CD14-positive monocyte (primary cell): ENCODE data around the gene CCDC69. TPM values are rescaled to one million over a fixed set of nuclear protein-coding genes. Genes with fewer than 3 reads are reported as not detected.

Experiments
- DNase-seq, 3 donors: peaks; one replicate each; pipeline ENCODE4 v3.0.0-alpha.2; 2011 to 2022
- H2AFZ ChIP-seq: 2 replicates; pipeline ENCODE4 v1.6.0; 2012; ENCODE audit warnings: mild to moderate bottlenecking, low read depth, low read length, inconsistent platforms; ENCODE audit not compliant: insufficient read depth, poor library complexity, severe bottlenecking
- H3K27ac ChIP-seq, 2 donors: 1 replicate in 1 of 2; 2 replicates in 1 of 2; pipeline ENCODE4 v1.5.1; 2012 to 2013; ENCODE audit warnings: low read length in 2 of 2, control low read depth in 1 of 2, inconsistent platforms in 1 of 2, low read depth in 1 of 2, mild to moderate bottlenecking in 1 of 2
- H3K27me3 ChIP-seq, 2 donors: one replicate each; pipeline versions ENCODE4 v1.6.0 to v1.6.1; 2011 to 2013; ENCODE audit warnings: low read length in 2 of 2; ENCODE audit not compliant: control insufficient read depth in 2 of 2, insufficient read depth in 2 of 2
- H3K36me3 ChIP-seq, 2 donors: replicated peaks in 1 of 2; 1 replicate in 1 of 2; 2 replicates in 1 of 2; pipeline versions ENCODE4 v1.5.1 to v1.6.1; 2012 to 2013; ENCODE audit warnings: low read length in 2 of 2, control low read depth in 1 of 2, inconsistent platforms in 1 of 2, mild to moderate bottlenecking in 1 of 2; ENCODE audit not compliant: insufficient read depth in 2 of 2, control insufficient read depth in 1 of 2
- H3K4me1 ChIP-seq, 2 donors: 1 replicate in 1 of 2; 2 replicates in 1 of 2; pipeline versions ENCODE4 v1.5.1 to v1.6.1; 2012 to 2013; ENCODE audit warnings: low read length in 2 of 2, control low read depth in 1 of 2, inconsistent platforms in 1 of 2, mild to moderate bottlenecking in 1 of 2, moderate library complexity in 1 of 2; ENCODE audit not compliant: insufficient read depth in 2 of 2, control insufficient read depth in 1 of 2
- H3K4me2 ChIP-seq: replicated peaks from 2 replicates; pipeline ENCODE3; 2012; ENCODE audit warnings: low read length, moderate library complexity, mild to moderate bottlenecking; ENCODE audit not compliant: poor library complexity, severe bottlenecking; ENCODE audit errors: extremely low read depth
- H3K4me3 ChIP-seq, 3 experiments: fragments of 200-600 bp in 1 of 3; sonication (generic) in 1 of 3; replicated peaks in 1 of 3; 1 replicate in 2 of 3; 2 replicates in 1 of 3; pipeline ENCODE4 v1.5.1; 2011 to 2013; ENCODE audit warnings: low read length in 3 of 3, mild to moderate bottlenecking in 3 of 3, control low read depth in 2 of 3, low read depth in 2 of 3, inconsistent platforms in 1 of 3, moderate library complexity in 1 of 3
- H3K79me2 ChIP-seq: 2 replicates; pipeline ENCODE4 v1.6.0; 2012; ENCODE audit warnings: mild to moderate bottlenecking, control low read depth, inconsistent platforms, low read length, moderate library complexity; ENCODE audit not compliant: insufficient read depth
- H3K9ac ChIP-seq: 2 replicates; pipeline ENCODE4 v1.6.0; 2017; ENCODE audit warnings: low read length, mild to moderate bottlenecking; ENCODE audit not compliant: insufficient read depth, poor library complexity, severe bottlenecking
- H3K9me3 ChIP-seq, 2 donors: replicated peaks in 1 of 2; 1 replicate in 1 of 2; 2 replicates in 1 of 2; pipeline versions ENCODE4 v1.5.1 to v1.6.1; 2012 to 2013; ENCODE audit warnings: low read length in 2 of 2, control low read depth in 1 of 2; ENCODE audit not compliant: control insufficient read depth in 1 of 2, insufficient read depth in 1 of 2
- H4K20me1 ChIP-seq: 2 replicates; pipeline ENCODE4 v1.6.0; 2012; ENCODE audit warnings: mild to moderate bottlenecking, low read length, control low read depth, moderate library complexity; ENCODE audit not compliant: insufficient read depth
- H3K27ac Mint-ChIP-seq, 7 donors: one replicate each; pipeline ENCODE4 v1.8.0; 2020; ENCODE audit warnings: mild to moderate bottlenecking in 7 of 7, mixed read lengths in 7 of 7, moderate library complexity in 6 of 7, inconsistent platforms in 2 of 7
- H3K27me3 Mint-ChIP-seq, 3 donors: one replicate each; pipeline ENCODE4 v1.8.0; 2021 to 2022; ENCODE audit warnings: low read depth in 3 of 3, mild to moderate bottlenecking in 3 of 3, mixed read lengths in 3 of 3, moderate library complexity in 3 of 3, inconsistent platforms in 1 of 3
- H3K36me3 Mint-ChIP-seq, 2 donors: one replicate each; pipeline ENCODE4 v1.8.0; 2020; ENCODE audit warnings: mixed read lengths in 2 of 2, inconsistent platforms in 1 of 2, mild to moderate bottlenecking in 1 of 2
- H3K4me1 Mint-ChIP-seq: one replicate; pipeline ENCODE4 v1.8.0; 2020; ENCODE audit warnings: mild to moderate bottlenecking, mixed read lengths
- H3K4me3 Mint-ChIP-seq, 2 donors: one replicate each; pipeline ENCODE4 v1.8.0; 2020; ENCODE audit warnings: mild to moderate bottlenecking in 2 of 2, mixed read lengths in 2 of 2, moderate library complexity in 1 of 2
- H3K9me3 Mint-ChIP-seq, 7 donors: one replicate each; pipeline ENCODE4 v1.8.0; 2020 to 2022; ENCODE audit warnings: mixed read lengths in 7 of 7, mild to moderate bottlenecking in 6 of 7, moderate library complexity in 6 of 7, inconsistent platforms in 2 of 7
- CTCF ChIP-seq: fragments of 200-600 bp; IDR thresholded peaks from one replicate; pipeline ENCODE4 v1.8.0; 2022; ENCODE audit warnings: antibody characterized with exemption, mild to moderate bottlenecking
- WGBS: methylation state at CpG from one replicate; pipeline ENCODE4 v1.1.5; 2013; ENCODE audit warnings: missing lambda C conversion rate; ENCODE audit not compliant: insufficient coverage; 5-methylcytosine and 5-hydroxymethylcytosine counted together
- intact Hi-C, 2 donors: fragments of 100-400 bp; cut with micrococcal nuclease; formaldehyde crosslinking; loops; one replicate each; pipeline versions ENCODE4 v1.15.0 to v1.15.1; 2023
- polyA plus RNA-seq, 3 donors: library from polyadenylated mRNA; depleted of rRNA in 1 of 3; unstranded in 2 of 3; stranded (reverse) in 1 of 3; fragments of 300-500 nt in 2 of 3; fragments of >200 nt in 1 of 3; fragmentation: Illumina TruSeq in 2 of 3; gene quantifications; 1 replicate in 2 of 3; 2 replicates in 1 of 3; pipeline ENCODE4 v1.2.3, GENCODE V29; 2012 to 2021

CCDC69 gene
- polyA plus RNA-seq, 3 donors, result 68.4 to 176 (median 84.1) TPM

GRCh38 chr5:151252762-151253604 lies 29.1 kb upstream of the CCDC69 start, which contains the start of gene GM2A:
Gene GM2A, plus strand, starts transcription at chr5:151253185. Its CDS starts 32 bp downstream, at chr5:151253217.
- H3K4me1 Mint-ChIP-seq, result peaks cover 61% of the 10 kb centered on the region
- WGBS, result under 1% methylated on average over 39 of the region's 52 CpGs
- peak within 1 kb of the TSS; percentile 96 to 99 for H3K4me3 Mint-ChIP-seq
- peak within 1 kb of the TSS; percentile 95 to 100 (median 97) for H3K27ac Mint-ChIP-seq
- peak within 1 kb of the TSS; percentile 71 for H3K9ac ChIP-seq
- no peak for TF ChIP-seq CTCF
- DNase-seq, result peak; percentile 99 to 100 (median 100)
- intact Hi-C loops, result loop anchor here in 1 of 2 donors (5.0 to 10.0 kb wide), 2 partner anchors 36 to 198 kb away; no protein-coding TSS in a partner anchor
- peaks cover 51% of the 10 kb centered on the region for H3K79me2 ChIP-seq
- peak within 1 kb of the TSS; percentile 91 to 94 for H3K27ac ChIP-seq
- H3K9me3 ChIP-seq, result no peaks in the 10 kb centered on the region
- no peaks in the 10 kb centered on the region for H3K36me3 ChIP-seq
- no peaks in the 10 kb centered on the region for H3K27me3 ChIP-seq
- H3K27me3 Mint-ChIP-seq, result peaks cover 0 to 4% (median 0%) of the 10 kb centered on the region in 3 donors
- H4K20me1 ChIP-seq, result peaks cover 12% of the 10 kb centered on the region
- H3K4me3 ChIP-seq, result peak within 1 kb of the TSS; percentile 78 to 99 (median 81)
- H3K9me3 Mint-ChIP-seq, result no peaks in the 10 kb centered on the region
- H3K4me2 ChIP-seq, result peak within 1 kb of the TSS; percentile 100
- peaks cover 2 to 6% of the 10 kb centered on the region in 2 donors for H3K36me3 Mint-ChIP-seq
- peaks cover 55 to 71% of the 10 kb centered on the region in 2 donors for H3K4me1 ChIP-seq
- H2AFZ ChIP-seq, result peak within 1 kb of the TSS; percentile 77

- no peaks in the 10 kb centered on the region for H4K20me1 ChIP-seq
- H3K79me2 ChIP-seq, result peaks cover 38% of the 10 kb centered on the region
- Mint-ChIP-seq H3K4me1 (peaks cover 48% of the 10 kb centered on the region), H3K36me3 (peaks cover 0 to 3% of the 10 kb centered on the region in 2 donors), H3K9me3 (no peaks in the 10 kb centered on the region), H3K27me3 (peaks cover 0 to 4% (median 0%) of the 10 kb centered on the region in 3 donors), H3K4me3 (no peak overlapping the region), H3K27ac (peak overlapping the region in 1 of 7 donors; percentile 95)
- H3K9me3 ChIP-seq, result no peaks in the 10 kb centered on the region
- no peak overlapping the region for H2AFZ ChIP-seq
- H3K9ac ChIP-seq, result no peak overlapping the region
- WGBS, result no CpG with 5 or more reads among the region's 4 CpGs
- H3K36me3 ChIP-seq, result no peaks in the 10 kb centered on the region
- no peak for DNase-seq
- peak overlapping the region in 1 of 3 experiments; percentile 75 for H3K4me3 ChIP-seq
- intact Hi-C loops, result loop anchor here in 1 of 2 donors (5.0 to 10.0 kb wide), 2 partner anchors 34 to 197 kb away; no protein-coding TSS in a partner anchor
- H3K27me3 ChIP-seq, result no peaks in the 10 kb centered on the region
- peak overlapping the region; percentile 77 for H3K4me2 ChIP-seq
- TF ChIP-seq CTCF, result no peak
- peaks cover 41 to 57% of the 10 kb centered on the region in 2 donors for H3K4me1 ChIP-seq
- H3K27ac ChIP-seq, result no peak overlapping the region
These were observed 27.7 kb upstream of the CCDC69 start for GRCh38 chr5:151251621-151252020.
